Measurements from ENCODE around the gene STK39. TPM values are rescaled to one million over a fixed set of nuclear protein-coding genes. Genes with fewer than 3 reads are reported as not detected.

The STK39 gene
- total and polyA plus RNA-seq, 9 of the 15 experiments (the other 6 are each of a cell fraction or from before 2014, with no cell fraction given): 0.19 to 0.76 (median 0.51) TPM

GRCh38 chr2:167945660-167946368 is 301.6 kb downstream of the STK39 start (continued):
- TF ChIP-seq PRDM10 (IDR thresholded peaks at IDR 0.05; ENCODE audit: partially characterized antibody): peak; percentile 71
- peak; percentile 77 for TF ChIP-seq ESRRA (IDR thresholded peaks at IDR 0.05; ENCODE audit: borderline replicate concordance, low read depth)
- peak; percentile 26; the same call in 1 of the 2 replicates for TF ChIP-seq CUX1 (CRISPR knock-in tag; IDR thresholded peaks at IDR 0.05)
- TF ChIP-seq JUND (IDR thresholded peaks at IDR 0.05; ENCODE audit: borderline replicate concordance, low read depth, low read length): 0 out of 2 replicates have a peak, but pooled peaks have one; percentile 46
- no peak for TF ChIP-seq JUND (tag; IDR thresholded peaks at IDR 0.05; ENCODE audit: borderline replicate concordance, low read depth, low read length)
- no peak for TF ChIP-seq MLX (CRISPR knock-in tag; conservative IDR thresholded peaks at IDR 0.05)
- no peak for TF ChIP-seq NRF1 (conservative IDR thresholded peaks at IDR 0.05 in 1 of 2, IDR thresholded peaks at IDR 0.05 in 1 of 2)
- no peak for TF ChIP-seq CHAMP1 (IDR thresholded peaks at IDR 0.05)
- TF ChIP-seq POLR2AphosphoS2 (IDR thresholded peaks at IDR 0.05; ENCODE audit: low read length): no peak
- no peak; a peak in 1 of 4 replicates for TF ChIP-seq TEAD1 (CRISPR knock-in tag; IDR thresholded peaks at IDR 0.05)
- peak; percentile 53 for TF ChIP-seq CBFA2T3 (IDR thresholded peaks at IDR 0.05)
- no peak for TF ChIP-seq GATA2 (CRISPR knock-in tag; IDR thresholded peaks at IDR 0.05)
- no peak for TF ChIP-seq ID3 (CRISPR knock-in tag; IDR thresholded peaks at IDR 0.05)
- TF ChIP-seq ID3 (tag; IDR thresholded peaks at IDR 0.05): no peak

All from K562 (cell line).